Glutamatergic neuron (in vitro differentiated cells): ENCODE results near the gene SYT6. TPM values are rescaled to one million over a fixed set of nuclear protein-coding genes. Genes with fewer than 3 reads are reported as not detected.

ENCODE experiments used
- DNase-seq: peaks from one replicate; pipeline ENCODE4 v3.0.0; 2022
- H3K27ac Mint-ChIP-seq: one replicate; pipeline ENCODE4 v1.8.0; 2020; ENCODE audit warnings: mild to moderate bottlenecking, mixed read lengths, inconsistent platforms; ENCODE audit not compliant: unreplicated experiment
- H3K27me3 Mint-ChIP-seq: one replicate; pipeline ENCODE4 v1.8.0; 2020; ENCODE audit warnings: mild to moderate bottlenecking, moderate library complexity, mixed read lengths, inconsistent platforms; ENCODE audit not compliant: unreplicated experiment
- H3K36me3 Mint-ChIP-seq: one replicate; pipeline ENCODE4 v1.8.0; 2020; ENCODE audit warnings: mild to moderate bottlenecking, mixed read lengths, inconsistent platforms; ENCODE audit not compliant: unreplicated experiment
- H3K4me1 Mint-ChIP-seq: one replicate; pipeline ENCODE4 v1.8.0; 2020; ENCODE audit warnings: mild to moderate bottlenecking, low read depth, mixed read lengths, inconsistent platforms; ENCODE audit not compliant: unreplicated experiment
- H3K4me3 Mint-ChIP-seq: one replicate; pipeline ENCODE4 v1.8.0; 2020; ENCODE audit warnings: mild to moderate bottlenecking, mixed read lengths, inconsistent platforms; ENCODE audit not compliant: unreplicated experiment
- H3K9me3 Mint-ChIP-seq: one replicate; pipeline ENCODE4 v1.8.0; 2020; ENCODE audit warnings: mild to moderate bottlenecking, moderate library complexity, mixed read lengths, inconsistent platforms; ENCODE audit not compliant: unreplicated experiment
- CTCF ChIP-seq: fragments of 200-600 bp; sonication (generic); IDR thresholded peaks from one replicate; pipeline ENCODE4 v1.5.0; 2021; ENCODE audit not compliant: partially characterized antibody, unreplicated experiment
- total RNA-seq: library from RNA; stranded (reverse); fragmentation: NEBNext Ultra II Directional; extraction: Animal tissue kit (Norgen Biotek cat#: 25700); gene quantifications from one replicate; pipeline ENCODE4 v1.2.1, GENCODE V29; 2021; ENCODE audit not compliant: unreplicated experiment

Gene SYT6
- total RNA-seq, 1 donor from 2014 or later = 11.1 TPM

GRCh38 chr1:114137497-114137896, 16.2 kb downstream of the SYT6 start:
- peaks cover 3% of the 10 kb centered on the region for H3K9me3 Mint-ChIP-seq
- H3K27me3 Mint-ChIP-seq = peaks cover 7% of the 10 kb centered on the region
- H3K4me3 Mint-ChIP-seq = no peak overlapping the region
- H3K4me1 Mint-ChIP-seq = peaks cover 5% of the 10 kb centered on the region
- TF ChIP-seq CTCF = no peak
- H3K27ac Mint-ChIP-seq = no peak overlapping the region
- no peak for DNase-seq
- no peaks in the 10 kb centered on the region for H3K36me3 Mint-ChIP-seq

DNA sequence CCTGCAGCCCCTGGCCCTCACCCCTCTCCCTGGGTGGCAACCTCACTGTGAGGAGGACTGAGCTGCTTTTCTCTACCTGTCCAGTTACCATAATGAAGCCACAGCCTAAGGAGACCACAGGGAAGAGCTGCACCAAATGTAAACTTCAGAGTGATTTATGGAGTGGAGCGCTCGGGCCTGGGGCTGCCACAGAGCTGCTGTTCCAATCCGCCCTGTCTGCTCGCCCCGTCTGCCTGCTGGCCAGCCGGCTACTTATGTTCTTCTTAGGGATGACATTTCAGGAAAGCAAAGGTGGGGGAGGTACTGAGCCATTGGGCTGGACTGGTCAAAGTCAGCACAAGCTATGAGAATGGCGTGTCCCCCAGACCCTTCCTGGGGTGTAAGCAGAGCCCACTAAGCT, 17.9 kb downstream of the SYT6 start:
- Mint-ChIP-seq H3K27me3 (peaks cover 7% of the 10 kb centered on the region), H3K4me1 (peaks cover 5% of the 10 kb centered on the region), H3K27ac (no peak overlapping the region), H3K36me3 (no peaks in the 10 kb centered on the region), H3K4me3 (no peak overlapping the region), H3K9me3 (peaks cover 3% of the 10 kb centered on the region)
- no peak for TF ChIP-seq CTCF
- DNase-seq = no peak

GRCh38 chr1:114134518-114134917, 19.2 kb downstream of the SYT6 start:
- no peaks in the 10 kb centered on the region for H3K36me3 Mint-ChIP-seq
- H3K9me3 Mint-ChIP-seq = peaks cover 3% of the 10 kb centered on the region
- H3K27me3 Mint-ChIP-seq = peaks cover 7% of the 10 kb centered on the region
- TF ChIP-seq CTCF = no peak
- H3K4me1 Mint-ChIP-seq = peaks cover 5% of the 10 kb centered on the region
- H3K27ac Mint-ChIP-seq = no peak overlapping the region
- H3K4me3 Mint-ChIP-seq = no peak overlapping the region
- DNase-seq = no peak

DNA sequence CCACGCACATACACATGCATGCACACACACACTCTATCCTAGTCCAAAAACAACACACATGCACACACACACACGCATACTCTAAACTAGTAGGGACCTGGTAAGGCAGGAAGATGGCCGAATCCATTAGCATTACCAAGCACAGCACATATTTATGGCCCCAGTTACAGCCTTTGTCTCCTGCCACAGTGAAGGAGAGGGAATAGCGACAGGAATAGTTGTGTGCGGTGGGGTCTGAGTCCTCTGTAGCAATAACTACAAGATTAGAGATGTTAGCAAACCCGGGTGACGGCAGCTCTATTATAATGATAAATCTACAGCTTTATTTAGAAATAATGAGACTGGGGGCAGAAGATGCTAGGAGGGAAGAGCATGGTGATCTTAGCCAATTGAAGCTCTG, 20.5 kb downstream of the SYT6 start:
- peaks cover 11% of the 10 kb centered on the region for H3K27me3 Mint-ChIP-seq
- no peaks in the 10 kb centered on the region for H3K36me3 Mint-ChIP-seq
- no peak overlapping the region for H3K4me3 Mint-ChIP-seq
- H3K9me3 Mint-ChIP-seq = no peaks in the 10 kb centered on the region
- no peak for DNase-seq
- H3K4me1 Mint-ChIP-seq = peaks cover 5% of the 10 kb centered on the region
- H3K27ac Mint-ChIP-seq = no peak overlapping the region
- no peak for TF ChIP-seq CTCF

DNA sequence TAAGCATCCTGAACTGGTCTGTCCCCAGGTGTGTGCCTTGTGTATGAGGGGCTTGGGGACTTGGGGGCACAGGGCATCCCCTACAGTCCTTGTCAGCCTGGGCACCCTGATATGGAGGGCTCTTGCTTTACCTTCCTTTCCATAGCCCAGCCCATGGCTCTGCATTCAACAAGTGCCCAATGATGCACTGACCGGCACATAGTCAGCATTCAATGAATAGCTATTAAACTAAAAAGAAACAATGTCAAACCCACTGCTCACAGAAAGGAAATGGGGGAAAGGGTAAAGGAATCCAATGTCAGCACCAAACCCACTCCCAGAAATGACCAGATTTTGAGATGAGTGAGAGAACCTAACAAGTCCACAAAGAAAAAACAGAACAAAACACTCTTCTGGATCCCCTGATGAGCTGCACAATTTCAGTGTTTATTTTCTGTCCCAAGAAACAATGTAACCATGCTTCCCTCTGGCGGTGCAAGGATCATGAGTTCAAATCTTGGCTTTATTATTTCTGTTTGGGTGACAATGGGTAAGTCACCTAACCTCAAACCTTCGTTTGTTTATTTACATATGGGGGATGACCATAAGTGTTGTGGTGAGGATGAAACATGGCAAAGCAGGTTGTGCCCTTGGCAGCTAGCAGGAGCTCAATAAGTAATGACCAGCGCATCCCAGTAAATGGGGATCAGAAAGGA, 22.0 kb downstream of the SYT6 start:
- no peak for TF ChIP-seq CTCF
- no peak for DNase-seq
- no peak overlapping the region for H3K27ac Mint-ChIP-seq
- H3K36me3 Mint-ChIP-seq = no peaks in the 10 kb centered on the region
- no peak overlapping the region for H3K4me3 Mint-ChIP-seq
- H3K4me1 Mint-ChIP-seq = peaks cover 5% of the 10 kb centered on the region
- H3K9me3 Mint-ChIP-seq = no peaks in the 10 kb centered on the region
- peaks cover 11% of the 10 kb centered on the region for H3K27me3 Mint-ChIP-seq
